ENCODE data around the gene SPTB.

Gene SPTB

GRCh38 chr14:64849940-64850339 lies 29.8 kb downstream of the SPTB start:
- no peaks in the 10 kb centered on the region for H3K36me3 ChIP-seq (ENCODE audit: low read length)
- no peak overlapping the region for H2AFZ ChIP-seq (ENCODE audit: low read depth, low read length, severe bottlenecking)
- H3K4me2 ChIP-seq (ENCODE audit: low read depth, low read length, poor library complexity, severe bottlenecking): peak overlapping the region; percentile 55
- no peaks in the 10 kb centered on the region for H3K9me2 ChIP-seq (replicated peaks; ENCODE audit: insufficient read depth, low read length)
- H4K20me1 ChIP-seq (ENCODE audit: low read depth, low read length): no peaks in the 10 kb centered on the region
- H3K79me2 ChIP-seq (ENCODE audit: insufficient read depth, low read length): no peaks in the 10 kb centered on the region
- H3F3A ChIP-seq (ENCODE audit: insufficient read depth): no peaks in the 10 kb centered on the region
- TF ChIP-seq CTCF (IDR thresholded peaks at IDR 0.05; ENCODE audit: insufficient read depth, low read length, poor library complexity, severe bottlenecking) (no peak), EZH2phosphoT487 (conservative IDR thresholded peaks at IDR 0.05; ENCODE audit: low read length) (no peak)
- no peaks in the 10 kb centered on the region for H3K9me3 ChIP-seq (ENCODE audit: insufficient read depth, low read length)
- peak overlapping the region; percentile 41 for H3K27ac ChIP-seq (ENCODE audit: low read depth, low read length)
- peak overlapping the region; percentile 34 for H3K4me3 ChIP-seq (ENCODE audit: insufficient read depth, low read length, poor library complexity, severe bottlenecking)
- no peaks in the 10 kb centered on the region for H3K27me3 ChIP-seq (ENCODE audit: low read length)
- H3K9ac ChIP-seq (ENCODE audit: low read length): 0 out of 2 replicates have a peak overlapping the region, but pooled peaks have one; percentile 10

GRCh38 chr14:64848239-64848638 lies 31.5 kb downstream of the SPTB start:
- Histone ChIP-seq H3K27ac (ENCODE audit: low read depth, low read length) (no peak overlapping the region), H3K9me3 (ENCODE audit: insufficient read depth, low read length) (no peaks in the 10 kb centered on the region), H3K27me3 (ENCODE audit: low read length) (no peaks in the 10 kb centered on the region), H3F3A (ENCODE audit: insufficient read depth) (no peaks in the 10 kb centered on the region), H3K4me3 (ENCODE audit: insufficient read depth, low read length, poor library complexity, severe bottlenecking) (no peak overlapping the region), H3K4me2 (ENCODE audit: low read depth, low read length, poor library complexity, severe bottlenecking) (no peak overlapping the region), H3K9ac (ENCODE audit: low read length) (no peak overlapping the region), H2AFZ (ENCODE audit: low read depth, low read length, severe bottlenecking) (no peak overlapping the region), H3K79me2 (ENCODE audit: insufficient read depth, low read length) (no peaks in the 10 kb centered on the region), H4K20me1 (ENCODE audit: low read depth, low read length) (no peaks in the 10 kb centered on the region), H3K9me2 (replicated peaks; ENCODE audit: insufficient read depth, low read length) (no peaks in the 10 kb centered on the region), H3K36me3 (ENCODE audit: low read length) (no peaks in the 10 kb centered on the region)
- no peak for TF ChIP-seq EZH2phosphoT487 (conservative IDR thresholded peaks at IDR 0.05; ENCODE audit: low read length)
- TF ChIP-seq CTCF (IDR thresholded peaks at IDR 0.05; ENCODE audit: insufficient read depth, low read length, poor library complexity, severe bottlenecking): no peak

GRCh38 chr14:64846319-64846718 lies 33.4 kb downstream of the SPTB start:
- Histone ChIP-seq H3K79me2 (ENCODE audit: insufficient read depth, low read length) (no peaks in the 10 kb centered on the region), H3K27me3 (ENCODE audit: low read length) (no peaks in the 10 kb centered on the region), H3K4me2 (ENCODE audit: low read depth, low read length, poor library complexity, severe bottlenecking) (no peak overlapping the region)

More at GRCh38 chr14:64846319-64846718, 33.4 kb downstream of the SPTB start:
- TF ChIP-seq CTCF (IDR thresholded peaks at IDR 0.05; ENCODE audit: insufficient read depth, low read length, poor library complexity, severe bottlenecking): no peak
- TF ChIP-seq EZH2phosphoT487 (conservative IDR thresholded peaks at IDR 0.05; ENCODE audit: low read length): no peak
- no peak overlapping the region for H3K27ac ChIP-seq (ENCODE audit: low read depth, low read length)
- H2AFZ ChIP-seq (ENCODE audit: low read depth, low read length, severe bottlenecking): no peak overlapping the region
- H3K9me3 ChIP-seq (ENCODE audit: insufficient read depth, low read length): no peaks in the 10 kb centered on the region
- H3K36me3 ChIP-seq (ENCODE audit: low read length): no peaks in the 10 kb centered on the region
- no peaks in the 10 kb centered on the region for H3F3A ChIP-seq (ENCODE audit: insufficient read depth)
- H3K9ac ChIP-seq (ENCODE audit: low read length): no peak overlapping the region
- no peaks in the 10 kb centered on the region for H3K9me2 ChIP-seq (replicated peaks; ENCODE audit: insufficient read depth, low read length)
- no peaks in the 10 kb centered on the region for H4K20me1 ChIP-seq (ENCODE audit: low read depth, low read length)
- no peak overlapping the region for H3K4me3 ChIP-seq (ENCODE audit: insufficient read depth, low read length, poor library complexity, severe bottlenecking)

All from SU-DHL-6 (cell line).